HG02840 (cell line): ENCODE data around the gene ZNF223.

ENCODE experiments used
- ATAC-seq: cut with Tn5 transposase; IDR thresholded peaks from one replicate; pipeline ENCODE4 v1.9.1; 2021; ENCODE audit warnings: mild to moderate bottlenecking, moderate library complexity, moderate number of reproducible peaks; ENCODE audit not compliant: unreplicated experiment, low FRiP score

ZNF223 gene

GRCh38 chr19:44051650-44052402, at the start of gene ZNF223:
ZNF223 (plus strand) TSS chr19:44052036; CDS start chr19:44055177, 3,141 bp downstream.
- ATAC-seq = no peak

- no peak for ATAC-seq
Observed at GRCh38 chr19:44002212-44002565, 49.6 kb upstream of the ZNF223 start.

GRCh38 chr19:44002566-44003460, 49.0 kb upstream of the ZNF223 start, which contains the start of gene ZNF230:
ZNF230 (plus strand) TSS chr19:44002957; CDS start chr19:44007079, 4,122 bp downstream.
- peak; percentile 90 for ATAC-seq

GRCh38 chr19:44003461-44004009, 48.3 kb upstream of the ZNF223 start:
- peak; percentile 7 for ATAC-seq

GRCh38 chr19:44005973-44006372, 45.9 kb upstream of the ZNF223 start:
- ATAC-seq = no peak

GRCh38 chr19:44007473-44007872, 44.4 kb upstream of the ZNF223 start:
- ATAC-seq = no peak

- ATAC-seq = no peak
Observed at GRCh38 chr19:44010468-44010867, 41.4 kb upstream of the ZNF223 start.

GRCh38 chr19:44019498-44019897, 32.3 kb upstream of the ZNF223 start:
- ATAC-seq = no peak

- ATAC-seq = no peak
Observed at GRCh38 chr19:44021221-44021620, 30.6 kb upstream of the ZNF223 start.

- no peak for ATAC-seq
Observed at GRCh38 chr19:44024900-44025216, 27.0 kb upstream of the ZNF223 start.

GRCh38 chr19:44025217-44025936, 26.5 kb upstream of the ZNF223 start, which contains the start of gene ZNF222:
ZNF222 (plus strand) TSS chr19:44025379; CDS start chr19:44025437, 58 bp downstream.
- peak; percentile 77 for ATAC-seq

- no peak for ATAC-seq
Observed at GRCh38 chr19:44026622-44027021, 25.2 kb upstream of the ZNF223 start.

GRCh38 chr19:44032001-44032610, 19.7 kb upstream of the ZNF223 start:
- no peak for ATAC-seq

- no peak for ATAC-seq
Observed at GRCh38 chr19:44042147-44042546, 9.7 kb upstream of the ZNF223 start.

GRCh38 chr19:44050740-44051649, 841 bp upstream of the ZNF223 start:
- no peak for ATAC-seq

GRCh38 chr19:44055870-44056269, 4.0 kb downstream of the ZNF223 start:
- no peak for ATAC-seq

- no peak for ATAC-seq
Observed at GRCh38 chr19:44059229-44059628, 7.4 kb downstream of the ZNF223 start.

- ATAC-seq = no peak
Observed at GRCh38 chr19:44061038-44061437, 9.2 kb downstream of the ZNF223 start.

GRCh38 chr19:44066305-44066704, 14.5 kb downstream of the ZNF223 start:
- no peak for ATAC-seq
